H1 (cell line): ENCODE data around the gene ARHGAP23. TPM values are rescaled to one million over a fixed set of nuclear protein-coding genes. Genes with fewer than 3 reads are reported as not detected.

ENCODE experiments used
- CTCF ChIA-PET: fragments of 300-600 bp; sonication (Branson Sonifier 250); formaldehyde crosslinking; loops from one replicate; lab custom pipeline; 2021; ENCODE audit not compliant: partially characterized antibody; lab: Charles Lee
- POLR2A ChIA-PET: fragments of 300-600 bp; sonication (Branson Sonifier 250); formaldehyde crosslinking; loops from one replicate; lab custom pipeline; 2021; ENCODE audit warnings: inconsistent platforms; ENCODE audit not compliant: partially characterized antibody; lab: Charles Lee
- DNase-seq, 2 experiments: peaks; one replicate each; pipeline versions ENCODE4 v3.0.0 to v3.0.0-alpha.2; 2010 to 2022; ENCODE audit warnings: low spot score in 2 of 2, low read depth in 1 of 2, mixed read lengths in 1 of 2
- FAIRE-seq: peaks from 2 replicates; lab custom pipeline; 2011; peaks lifted over from hg19 to GRCh38; lab: Jason Lieb, UNC
- H2AFZ ChIP-seq: 2 replicates; pipeline ENCODE4 v1.8.1; 2012; ENCODE audit warnings: low read length, inconsistent platforms
- H2AK5ac ChIP-seq: 2 replicates; pipeline ENCODE4 v1.6.1; 2013; ENCODE audit warnings: low read depth, low read length
- H2BK120ac ChIP-seq: replicated peaks from 2 replicates; pipeline ENCODE3; 2013; ENCODE audit warnings: low read depth, low read length, inconsistent platforms
- H2BK12ac ChIP-seq: 2 replicates; pipeline ENCODE4 v1.6.1; 2013; ENCODE audit warnings: low read depth, low read length
- H2BK15ac ChIP-seq: 2 replicates; pipeline ENCODE4 v1.6.1; 2013; ENCODE audit warnings: low read length
- H2BK20ac ChIP-seq: 2 replicates; pipeline ENCODE4 v1.6.1; 2013; ENCODE audit warnings: low read length
- H2BK5ac ChIP-seq: 2 replicates; pipeline ENCODE4 v1.6.1; 2013; ENCODE audit warnings: low read depth, low read length
- H3K14ac ChIP-seq: 2 replicates; pipeline ENCODE4 v1.6.1; 2013; ENCODE audit warnings: inconsistent platforms; ENCODE audit not compliant: insufficient read length
- H3K18ac ChIP-seq: 2 replicates; pipeline ENCODE4 v1.6.1; 2013; ENCODE audit warnings: low read length; ENCODE audit errors: extremely low read depth
- H3K23ac ChIP-seq: 2 replicates; pipeline ENCODE4 v1.6.1; 2013; ENCODE audit warnings: inconsistent platforms; ENCODE audit not compliant: insufficient read length
- H3K23me2 ChIP-seq: 2 replicates; pipeline ENCODE4 v1.6.1; 2013; ENCODE audit warnings: low read depth, low read length
- H3K27ac ChIP-seq: 2 replicates; pipeline ENCODE4 v1.6.1; 2011; ENCODE audit warnings: low read depth, low read length, inconsistent platforms
- H3K27me3 ChIP-seq, 4 experiments: replicated peaks in 1 of 4; 1 replicate in 1 of 4; 2 replicates in 3 of 4; pipeline versions ENCODE4 v1.6.1 to v1.8.1; 2011 to 2013; ENCODE audit warnings: low read length in 3 of 4, mild to moderate bottlenecking in 3 of 4, inconsistent platforms in 2 of 4, mixed read lengths in 2 of 4, moderate library complexity in 1 of 4; ENCODE audit not compliant: control insufficient read depth in 3 of 4, insufficient read depth in 3 of 4; ENCODE audit errors: extremely low read depth in 1 of 4
- H3K36me3 ChIP-seq, 4 experiments: 2 replicates each; pipeline versions ENCODE4 v1.6.1 to v1.8.1; 2011 to 2013; ENCODE audit warnings: mild to moderate bottlenecking in 4 of 4, low read length in 3 of 4, moderate library complexity in 2 of 4, control low read depth in 1 of 4, inconsistent platforms in 1 of 4; ENCODE audit not compliant: insufficient read depth in 4 of 4, control insufficient read depth in 2 of 4
- H3K4ac ChIP-seq: replicated peaks from 2 replicates; pipeline ENCODE3; 2013; ENCODE audit warnings: low read length, low read depth, mixed read lengths, inconsistent platforms; ENCODE audit not compliant: insufficient read length
- H3K4me1 ChIP-seq, 4 experiments: replicated peaks in 1 of 4; 1 replicate in 1 of 4; 2 replicates in 3 of 4; pipeline versions ENCODE4 v1.6.1 to v1.8.1; 2011 to 2013; ENCODE audit warnings: low read length in 3 of 4, inconsistent platforms in 2 of 4, mixed read lengths in 1 of 4; ENCODE audit not compliant: insufficient read depth in 4 of 4, control insufficient read depth in 3 of 4
- H3K4me2 ChIP-seq, 2 experiments: 2 replicates each; pipeline versions ENCODE4 v1.6.1 to v1.8.1; 2011 to 2013; ENCODE audit warnings: low read depth in 2 of 2, low read length in 2 of 2, control low read depth in 1 of 2, inconsistent platforms in 1 of 2, mild to moderate bottlenecking in 1 of 2; ENCODE audit not compliant: insufficient read depth in 1 of 2
- H3K4me3 ChIP-seq, 4 experiments: fragments of 200-600, 300-600 bp in 1 of 4; sonication (generic), shearing (Covaris generic), sonication (Bioruptor Twin) in 1 of 4; 2 replicates each; pipeline versions ENCODE4 v1.5.1 to v1.8.1; 2011 to 2016; ENCODE audit warnings: low read length in 4 of 4, low read depth in 3 of 4, control low read depth in 2 of 4, inconsistent platforms in 2 of 4, mild to moderate bottlenecking in 2 of 4, mixed read lengths in 1 of 4, moderate library complexity in 1 of 4; ENCODE audit not compliant: insufficient read depth in 2 of 4; ENCODE audit errors: extremely low read depth in 1 of 4
- H3K56ac ChIP-seq: replicated peaks from 2 replicates; pipeline ENCODE3; 2013; ENCODE audit warnings: low read depth, mild to moderate bottlenecking, mixed read lengths, low read length, inconsistent platforms; ENCODE audit not compliant: insufficient read length
- H3K79me1 ChIP-seq: 2 replicates; pipeline ENCODE4 v1.6.1; 2013; ENCODE audit warnings: low read depth, low read length, control low read depth
- H3K79me2 ChIP-seq, 2 experiments: 2 replicates each; pipeline versions ENCODE4 v1.6.1 to v1.8.1; 2012 to 2013; ENCODE audit warnings: low read length in 2 of 2, mild to moderate bottlenecking in 2 of 2, inconsistent platforms in 1 of 2; ENCODE audit not compliant: insufficient read depth in 2 of 2, control insufficient read depth in 1 of 2
- H3K9ac ChIP-seq, 4 experiments: replicated peaks in 1 of 4; 1 replicate in 1 of 4; 2 replicates in 3 of 4; pipeline versions ENCODE4 v1.6.1 to v1.8.1; 2011 to 2013; ENCODE audit warnings: low read depth in 3 of 4, low read length in 3 of 4, control low read depth in 2 of 4, mild to moderate bottlenecking in 2 of 4, moderate library complexity in 2 of 4, inconsistent platforms in 1 of 4; ENCODE audit errors: extremely low read depth in 1 of 4
- H3K9me3 ChIP-seq, 2 experiments: 2 replicates each; pipeline versions ENCODE4 v1.6.1 to v1.8.1; 2012 to 2013; ENCODE audit warnings: mild to moderate bottlenecking in 2 of 2, moderate library complexity in 2 of 2, control low read depth in 1 of 2, inconsistent platforms in 1 of 2, low read depth in 1 of 2, low read length in 1 of 2, mixed read lengths in 1 of 2; ENCODE audit not compliant: insufficient read depth in 2 of 2
- H4K20me1 ChIP-seq, 2 experiments: replicated peaks in 1 of 2; 2 replicates each; pipeline versions ENCODE3 to v1.8.1; 2011 to 2013; ENCODE audit warnings: inconsistent platforms in 2 of 2, low read length in 2 of 2, mild to moderate bottlenecking in 1 of 2; ENCODE audit not compliant: insufficient read depth in 2 of 2, control insufficient read depth in 1 of 2
- H4K5ac ChIP-seq: 2 replicates; pipeline ENCODE4 v1.6.1; 2013; ENCODE audit warnings: low read length, low read depth, mixed read lengths, inconsistent platforms; ENCODE audit not compliant: insufficient read length
- H4K8ac ChIP-seq: 2 replicates; pipeline ENCODE4 v1.8.0; 2013; ENCODE audit warnings: mild to moderate bottlenecking, moderate library complexity, low read length, inconsistent platforms; ENCODE audit not compliant: insufficient read depth; ENCODE audit errors: extremely low read depth
- H4K91ac ChIP-seq: replicated peaks from 2 replicates; pipeline ENCODE3; 2013; ENCODE audit warnings: low read length, mixed read lengths, inconsistent platforms; ENCODE audit not compliant: insufficient read length
- E2F6 ChIP-seq: IDR thresholded peaks from 2 replicates; pipeline ENCODE4 v1.6.1; 2012; ENCODE audit warnings: inconsistent platforms
- PHF8 ChIP-seq: fragments of 200-600 bp; sonication (generic); conservative IDR thresholded peaks from 2 replicates; pipeline ENCODE4 v1.7.1; 2012; ENCODE audit warnings: low read depth, mild to moderate bottlenecking, inconsistent platforms, low read length, moderate library complexity
- SP4 ChIP-seq: IDR thresholded peaks from 2 replicates; pipeline ENCODE4 v1.6.1; 2012; ENCODE audit warnings: low read length, inconsistent platforms
- WGBS, 2 experiments: shearing (Covaris generic) in 1 of 2; methylation state at CpG; one replicate each; pipeline versions ENCODE4 v1.1.6 to v1.1.7; 2013 to 2015; ENCODE audit warnings: low lambda C conversion rate in 2 of 2, mixed read lengths in 2 of 2, inconsistent platforms in 1 of 2, low coverage in 1 of 2, missing lambda C conversion rate in 1 of 2; ENCODE audit not compliant: insufficient replicate concordance in 2 of 2, insufficient coverage in 1 of 2, insufficient read length in 1 of 2; ENCODE audit errors: extremely low coverage in 1 of 2, missing lambda C conversion rate in 1 of 2; 5-methylcytosine and 5-hydroxymethylcytosine counted together
- polyA plus RNA-seq, 7 experiments: library from polyadenylated mRNA; depleted of rRNA in 3 of 7; stranded (reverse) in 5 of 7; unstranded in 2 of 7; fragments of >200 nt in 5 of 7; fragments of 200-250 nt in 2 of 7; gene quantifications; 1 replicate in 5 of 7; 2 replicates in 1 of 7; 4 replicates in 1 of 7; pipeline versions ENCODE4 v1.2.1 to v1.2.3, GENCODE V29; 2011 to 2013; ENCODE audit warnings: missing spikeins in 2 of 7, mixed read lengths in 2 of 7
- total RNA-seq: library from RNA; stranded (reverse); fragmentation: NEBNext Ultra II Directional; extraction: Animal tissue kit (Norgen Biotek cat#: 25700); gene quantifications from 2 replicates; pipeline ENCODE4 v1.2.1, GENCODE V29; 2021

Gene ARHGAP23
- total and polyA plus RNA-seq, 2 of the 8 experiments (the other 6 are each of a cell fraction or from before 2014, with no cell fraction given): 16.3 to 107 TPM

GRCh38 chr17:38439436-38439835, 11.2 kb downstream of the ARHGAP23 start:
- Histone ChIP-seq H3K18ac (no peak overlapping the region), H3K9me3 (no peaks in the 10 kb centered on the region), H3K4me3 (no peak overlapping the region), H3K4ac (no peak overlapping the region), H3K9ac (peak overlapping the region in 1 of 4 experiments; percentile 13; a peak in 1 of 7 replicates), H3K4me1 (peaks cover 3 to 45% (median 25%) of the 10 kb centered on the region in 4 experiments), H3K23me2 (no peaks in the 10 kb centered on the region), H3K27me3 (no peaks in the 10 kb centered on the region), H4K91ac (no peak overlapping the region), H2BK12ac (no peak overlapping the region), H3K23ac (no peak overlapping the region), H2BK5ac (no peak overlapping the region), H3K79me1 (peaks cover 12% of the 10 kb centered on the region), H2BK20ac (no peak overlapping the region), H2BK15ac (no peak overlapping the region), H3K14ac (no peak overlapping the region), H2AK5ac (no peak overlapping the region), H2BK120ac (no peak overlapping the region), H4K8ac (no peak overlapping the region), H4K5ac (no peak overlapping the region), H3K4me2 (no peak overlapping the region), H3K27ac (no peak overlapping the region), H2AFZ (no peak overlapping the region), H4K20me1 (peaks cover 0 to 6% of the 10 kb centered on the region in 2 experiments), H3K79me2 (peaks cover 4 to 79% of the 10 kb centered on the region in 2 experiments; a peak in 3 of 4 replicates), H3K36me3 (no peaks in the 10 kb centered on the region; a peak in 1 of 8 replicates), H3K56ac (no peak overlapping the region)
- TF ChIP-seq E2F6: no peak
- TF ChIP-seq PHF8: no peak
- TF ChIP-seq SP4: no peak
- CTCF ChIA-PET: interaction anchor here (0.8 to 12.9 kb wide), 9 partner anchors 13 to 143 kb away, joined by 3 to 204 read pairs (median 6); partner anchors contain the start of gene ARHGAP23
- 92% methylated on average over 5 of the region's 5 CpGs; no CpG with 5 or more reads in 1 of the 2 experiments for WGBS, 2 experiments
- FAIRE-seq: no peak
- no peak for DNase-seq
- POLR2A ChIA-PET: interaction anchor here (0.6 to 10.5 kb wide), 8 partner anchors 11 to 127 kb away, joined by 3 to 107 read pairs (median 4); partner anchors contain the start of gene ARHGAP23
